HG02678 (cell line): Measurements from ENCODE around the gene FHAD1.

Source experiments
- ATAC-seq: cut with Tn5 transposase; IDR thresholded peaks from one replicate; pipeline ENCODE4 v1.9.1; 2021; ENCODE audit warnings: mild to moderate bottlenecking, moderate library complexity; ENCODE audit not compliant: unreplicated experiment

FHAD1 gene

DNA sequence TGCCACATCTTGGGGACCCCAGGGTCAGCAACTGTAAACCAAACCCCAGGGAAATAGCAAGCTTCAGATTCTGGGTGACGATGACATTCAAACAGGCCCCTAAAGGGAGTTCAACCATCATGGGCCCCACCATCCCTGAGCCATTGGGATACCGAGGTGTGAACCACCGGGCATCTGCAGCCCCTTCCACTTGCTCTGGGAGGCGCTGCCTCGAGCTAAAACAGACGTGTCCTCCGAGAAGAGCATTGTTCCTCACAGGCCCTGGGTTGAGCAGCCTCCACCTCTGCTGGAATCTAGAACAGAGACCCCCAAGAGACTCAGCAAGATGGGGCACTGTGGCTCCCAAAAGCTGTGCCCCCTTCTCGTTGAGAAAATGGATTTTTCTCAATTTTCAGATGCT is 143.6 kb downstream of the FHAD1 start:
- ATAC-seq = no peak

- no peak for ATAC-seq
These were observed 144.3 kb downstream of the FHAD1 start for GRCh38 chr1:15391366-15391765.

GRCh38 chr1:15393475-15394257 is 146.6 kb downstream of the FHAD1 start:
- ATAC-seq = no peak

GRCh38 chr1:15394258-15394690 is 147.3 kb downstream of the FHAD1 start:
- no peak for ATAC-seq

DNA sequence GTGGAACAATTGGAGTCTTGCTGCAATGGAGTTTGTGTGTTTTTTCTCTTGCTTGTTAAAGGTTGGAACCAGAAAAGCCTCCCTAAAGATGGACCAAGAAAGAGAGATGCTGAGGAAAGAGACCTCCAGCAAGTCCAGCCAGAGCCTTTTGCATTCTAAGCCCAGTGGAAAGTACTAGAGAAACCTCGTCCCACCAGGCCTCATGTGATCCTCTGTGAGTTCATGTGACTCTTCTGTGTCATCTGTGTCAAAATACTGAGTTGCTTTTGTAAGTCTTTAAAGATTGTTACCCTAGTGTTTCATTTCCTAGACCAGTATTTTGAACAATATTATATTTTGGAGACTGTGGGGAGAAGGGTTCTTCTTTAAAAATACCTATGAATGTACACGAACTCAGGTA is 150.2 kb downstream of the FHAD1 start:
- no peak for ATAC-seq

GRCh38 chr1:15399710-15400109 is 152.7 kb downstream of the FHAD1 start:
- ATAC-seq = no peak

DNA sequence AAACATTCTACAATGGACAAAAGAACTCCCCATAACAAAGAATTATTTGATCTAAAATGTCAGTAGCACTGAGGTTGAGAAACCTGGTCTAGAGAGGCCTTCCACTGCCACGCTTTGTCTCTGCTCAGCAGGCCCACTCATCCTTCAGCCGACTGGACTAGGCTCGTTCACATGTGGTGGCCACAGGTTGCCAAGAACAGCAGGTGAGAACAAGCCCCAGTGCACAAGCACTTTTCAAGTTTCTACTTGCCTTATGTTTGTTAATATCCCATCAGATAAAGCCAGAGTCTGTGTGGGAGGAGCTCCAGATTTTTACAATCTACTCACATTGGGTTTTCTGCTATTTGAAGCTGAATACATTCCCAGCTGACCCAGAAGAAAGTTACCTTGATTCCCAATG is 153.6 kb downstream of the FHAD1 start:
- no peak for ATAC-seq

GRCh38 chr1:15401391-15402055 is 154.5 kb downstream of the FHAD1 start:
- ATAC-seq = no peak

DNA sequence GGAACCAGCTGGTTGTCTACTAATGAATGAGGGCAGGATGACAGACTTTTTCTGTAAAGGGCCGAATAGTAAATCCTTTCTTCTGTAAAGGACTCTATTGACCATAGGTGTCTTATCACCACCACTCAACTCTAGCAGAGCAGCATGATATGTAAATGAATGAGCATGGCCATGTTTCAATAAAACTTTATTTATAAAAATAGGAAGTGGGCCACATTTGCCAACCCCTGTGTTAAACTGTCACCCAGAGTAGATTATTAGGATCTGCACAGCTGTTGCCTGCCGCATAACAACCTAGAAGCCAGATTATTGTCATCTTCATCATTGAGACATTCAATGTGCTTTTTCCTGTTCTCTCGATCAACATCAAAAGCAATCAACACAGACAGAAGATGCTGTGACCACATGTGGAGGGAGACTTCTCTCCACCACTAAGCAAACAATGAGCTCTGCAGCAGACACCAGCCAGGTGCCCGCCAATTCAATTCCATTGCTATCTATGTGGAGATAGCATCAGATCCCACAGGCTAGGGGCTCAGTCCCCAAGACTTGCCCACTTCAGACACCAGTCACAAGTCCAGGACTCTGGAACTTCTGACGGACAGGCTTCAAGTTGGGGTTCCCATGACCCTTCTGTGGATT is 155.9 kb downstream of the FHAD1 start:
- ATAC-seq = no peak

- ATAC-seq = no peak
These were observed 157.0 kb downstream of the FHAD1 start for GRCh38 chr1:15403962-15404580.

GRCh38 chr1:15405106-15405850 is 158.3 kb downstream of the FHAD1 start:
- ATAC-seq = no peak

GRCh38 chr1:15406614-15407559 is 159.9 kb downstream of the FHAD1 start:
- ATAC-seq = no peak

DNA sequence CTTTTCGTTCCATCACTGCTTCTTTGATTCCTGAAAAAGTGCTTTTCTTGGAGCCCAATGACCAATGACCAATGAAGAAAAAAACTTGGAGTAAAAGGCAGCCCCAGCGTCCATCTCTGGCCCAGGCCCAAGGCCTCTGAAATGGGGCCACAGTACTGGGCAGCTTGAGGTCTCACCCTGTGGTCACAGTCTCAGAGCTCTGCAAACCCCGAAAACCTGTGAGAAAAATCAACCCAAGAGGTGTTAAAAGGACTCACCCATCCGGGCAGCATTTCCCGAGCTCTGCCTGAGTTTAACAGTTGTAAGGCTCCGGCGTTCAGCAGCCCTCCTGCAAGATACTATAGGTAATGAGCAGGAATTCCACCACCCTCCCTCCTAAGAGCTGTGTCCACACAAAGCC is 160.6 kb downstream of the FHAD1 start:
- no peak for ATAC-seq

DNA sequence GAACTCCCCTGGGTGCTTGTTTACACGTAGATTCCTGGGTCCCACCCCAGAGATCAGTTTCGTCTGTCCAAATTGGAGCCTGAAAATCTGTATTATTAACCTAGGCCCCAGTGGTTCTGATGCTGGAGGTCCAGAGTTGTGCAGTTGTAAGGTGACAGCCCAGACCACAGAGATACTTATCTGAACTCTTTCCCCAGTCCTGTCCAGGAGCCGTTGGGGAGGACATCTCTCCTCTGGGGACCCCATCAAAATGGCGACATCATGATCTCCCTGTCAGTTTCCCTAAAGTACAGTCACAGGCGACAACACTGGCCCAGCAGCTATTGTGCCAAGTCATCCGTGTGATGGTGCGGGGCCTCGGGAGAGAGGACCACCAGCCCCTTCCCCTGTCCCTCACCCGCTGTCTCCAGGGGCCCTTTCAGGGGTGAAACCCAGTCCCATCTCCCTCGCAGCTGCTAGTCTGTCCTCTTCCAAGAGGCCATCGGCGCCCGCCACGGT is 161.9 kb downstream of the FHAD1 start:
- no peak for ATAC-seq

DNA sequence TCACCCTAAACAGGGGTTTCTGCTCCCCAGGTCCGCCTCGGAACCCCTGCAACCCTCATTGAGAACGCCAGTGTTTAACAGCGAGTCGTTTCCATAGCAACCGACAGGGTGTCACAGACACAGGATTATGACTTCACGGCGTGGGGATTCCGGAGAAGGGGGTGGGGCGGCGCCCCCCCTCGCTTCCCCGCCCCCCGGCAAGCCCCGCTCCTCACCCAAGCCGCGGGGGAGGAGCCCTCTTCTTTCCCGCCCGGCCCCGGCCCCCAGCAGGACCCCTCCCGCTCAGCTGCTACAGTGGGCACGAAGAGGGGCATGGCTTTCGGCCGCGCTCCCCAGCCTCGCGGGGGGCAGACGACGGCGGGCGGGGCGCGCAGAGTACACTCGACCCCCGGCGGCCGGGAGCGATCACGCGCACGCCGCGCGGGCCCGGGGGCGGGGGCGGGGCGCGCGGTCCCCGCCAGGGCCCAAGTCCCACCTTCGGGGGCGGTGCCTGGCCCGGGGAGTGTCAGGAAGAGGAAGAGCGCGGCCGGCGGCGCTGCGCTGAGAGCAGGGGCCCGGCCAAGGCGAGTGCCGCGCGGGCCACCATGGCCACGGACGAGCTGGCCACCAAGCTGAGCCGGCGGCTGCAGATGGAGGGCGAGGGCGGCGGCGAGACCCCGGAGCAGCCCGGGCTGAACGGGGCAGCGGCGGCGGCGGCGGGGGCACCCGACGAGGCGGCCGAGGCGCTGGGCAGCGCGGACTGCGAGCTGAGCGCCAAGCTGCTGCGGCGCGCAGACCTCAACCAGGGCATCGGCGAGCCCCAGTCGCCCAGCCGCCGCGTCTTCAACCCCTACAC is 162.6 kb downstream of the FHAD1 start, which contains the start of gene EFHD2:
Gene EFHD2 (plus strand): TSS at position 501 of the 835 bp plus-strand sequence. CDS start 84 bp downstream, at position 585.
- ATAC-seq = peak; percentile 84

- ATAC-seq = no peak
These were observed 163.3 kb downstream of the FHAD1 start for GRCh38 chr1:15410223-15410883.

DNA sequence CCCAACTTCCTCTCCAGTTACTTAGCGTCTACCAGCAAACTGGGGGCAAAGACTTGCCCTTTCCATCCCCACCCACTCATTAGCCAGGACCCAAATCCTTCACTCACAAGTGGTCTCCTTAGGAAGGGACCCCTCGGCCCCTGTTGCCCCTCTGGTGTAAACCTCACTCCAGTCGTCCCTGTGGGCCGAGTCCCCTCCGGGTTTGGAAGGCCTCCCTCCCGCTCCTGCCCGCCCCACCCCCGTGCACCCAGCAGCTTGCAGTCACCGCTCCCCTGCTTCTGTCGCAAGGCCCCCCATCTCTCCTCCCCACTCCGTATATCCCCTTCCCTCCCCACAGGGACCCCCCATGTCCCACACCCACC is 163.8 kb downstream of the FHAD1 start:
- no peak for ATAC-seq

GRCh38 chr1:15411593-15412137 is 164.6 kb downstream of the FHAD1 start:
- peak; percentile 52 for ATAC-seq
